RPMI7951 (cell line): Measurements from ENCODE around the gene PELI3. TPM values are rescaled to one million over a fixed set of nuclear protein-coding genes. Genes with fewer than 3 reads are reported as not detected.
"Not testable (repeated sequence)": the region's sequence is repeated elsewhere in the genome, so short reads cannot be mapped to it uniquely, and the experiment has no call there.

ENCODE experiments used
- DNase-seq: peaks from one replicate; pipeline ENCODE4 v3.0.0-alpha.2; 2012; ENCODE audit warnings: low read depth
- total RNA-seq: library from RNA; depleted of rRNA; stranded (reverse); fragments of >200 nt; shearing (Covaris generic); gene quantifications from 2 replicates; pipeline ENCODE4 v1.2.3, GENCODE V29; 2014

PELI3 gene
- total RNA-seq, 1 experiment from 2014 or later, result 6.6 TPM

GRCh38 chr11:66447012-66447411 is 19.7 kb upstream of the PELI3 start:
- DNase-seq, result no peak

- DNase-seq, result no peak
Observed at GRCh38 chr11:66448523-66448922, 18.2 kb upstream of the PELI3 start.

GRCh38 chr11:66450560-66450959 is 16.1 kb upstream of the PELI3 start:
- DNase-seq, result no peak

- no peak for DNase-seq
Observed at GRCh38 chr11:66451663-66452062, 15.0 kb upstream of the PELI3 start.

GRCh38 chr11:66454247-66454646 is 12.5 kb upstream of the PELI3 start:
- no peak for DNase-seq

- DNase-seq, result no peak
Observed at GRCh38 chr11:66454828-66455227, 11.9 kb upstream of the PELI3 start.

- DNase-seq, result no peak
Observed at GRCh38 chr11:66457826-66458225, 8.9 kb upstream of the PELI3 start.

- peak; percentile 42 for DNase-seq
Observed at GRCh38 chr11:66459138-66459778, 7.4 kb upstream of the PELI3 start.

- no peak for DNase-seq
Observed at GRCh38 chr11:66462010-66462409, 4.7 kb upstream of the PELI3 start.

- DNase-seq, result no peak
Observed at GRCh38 chr11:66462911-66463310, 3.8 kb upstream of the PELI3 start.

GRCh38 chr11:66464116-66464515 is 2.6 kb upstream of the PELI3 start:
- DNase-seq, result not testable (repeated sequence)

GRCh38 chr11:66464916-66465315 is 1.8 kb upstream of the PELI3 start:
- DNase-seq, result no peak

GRCh38 chr11:66465373-66466224 is 1.1 kb upstream of the PELI3 start:
- no peak for DNase-seq

- DNase-seq, result peak; percentile 38
Observed at GRCh38 chr11:66467034-66467659, 442 bp downstream of the PELI3 start.

- DNase-seq, result no peak
Observed at GRCh38 chr11:66467756-66468155, 1.1 kb downstream of the PELI3 start.

GRCh38 chr11:66468691-66469090 is 2.0 kb downstream of the PELI3 start:
- DNase-seq, result no peak

GRCh38 chr11:66469441-66469840 is 2.7 kb downstream of the PELI3 start:
- DNase-seq, result no peak

- DNase-seq, result no peak
Observed at GRCh38 chr11:66470015-66470414, 3.3 kb downstream of the PELI3 start.

GRCh38 chr11:66471142-66471541 is 4.4 kb downstream of the PELI3 start:
- DNase-seq, result no peak

- no peak for DNase-seq
Observed at GRCh38 chr11:66472054-66472453, 5.3 kb downstream of the PELI3 start.

GRCh38 chr11:66473167-66473566 is 6.5 kb downstream of the PELI3 start:
- no peak for DNase-seq

- DNase-seq, result no peak
Observed at GRCh38 chr11:66473608-66474515, 7.2 kb downstream of the PELI3 start.
